ENCODE results near the gene SORBS2. TPM values are rescaled to one million over a fixed set of nuclear protein-coding genes. Genes with fewer than 3 reads are reported as not detected.

Gene SORBS2
- total RNA-seq, 2 experiments from 2014 or later: not detected

GRCh38 chr4:185693548-185694215 is 118.3 kb downstream of the SORBS2 start:
- no peaks in the 10 kb centered on the region for H3K27me3 ChIP-seq (ENCODE audit: control insufficient read depth in 1 of 2, insufficient read depth in 2 of 2, low read length in 2 of 2)
- Mint-ChIP-seq H3K36me3 (ENCODE audit: low read depth) (no peaks in the 10 kb centered on the region), H3K4me1 (ENCODE audit: low read depth) (no peaks in the 10 kb centered on the region), H3K27me3 (peaks cover 21% of the 10 kb centered on the region), H3K27ac (no peak overlapping the region), H3K9me3 (no peaks in the 10 kb centered on the region), H3K4me3 (no peak overlapping the region)
- H3K4me3 ChIP-seq (ENCODE audit: low read length): no peak overlapping the region
- TF ChIP-seq CTCF (IDR thresholded peaks at IDR 0.05): no peak
- ChIA-PET CTCF (no interaction called here), POLR2A (no interaction called here)
- H3K9me3 ChIP-seq (ENCODE audit: control insufficient read depth in 1 of 2, insufficient read depth in 1 of 2, low read length in 2 of 2): no peaks in the 10 kb centered on the region
- no peaks in the 10 kb centered on the region for H3K4me1 ChIP-seq (ENCODE audit: insufficient read depth, low read length)
- intact Hi-C loops (cut with DNase I, micrococcal nuclease): no loop called here
- no peak overlapping the region for H3K27ac ChIP-seq (ENCODE audit: low read depth in 1 of 2, low read length in 2 of 2)
- ATAC-seq (ENCODE audit: poor library complexity) (no peak), DNase-seq (no peak)
- H3K36me3 ChIP-seq (ENCODE audit: insufficient read depth, low read length): no peaks in the 10 kb centered on the region

GRCh38 chr4:185689407-185689806 is 122.6 kb downstream of the SORBS2 start:
- Histone ChIP-seq H3K9me3 (ENCODE audit: control insufficient read depth in 1 of 2, insufficient read depth in 1 of 2, low read length in 2 of 2) (no peaks in the 10 kb centered on the region), H3K36me3 (ENCODE audit: insufficient read depth, low read length) (no peaks in the 10 kb centered on the region), H3K27ac (ENCODE audit: low read depth in 1 of 2, low read length in 2 of 2) (no peak overlapping the region), H3K27me3 (ENCODE audit: control insufficient read depth in 1 of 2, insufficient read depth in 2 of 2, low read length in 2 of 2) (no peaks in the 10 kb centered on the region), H3K4me3 (ENCODE audit: low read length) (no peak overlapping the region), H3K4me1 (ENCODE audit: insufficient read depth, low read length) (no peaks in the 10 kb centered on the region)
- no peak overlapping the region for H3K4me3 Mint-ChIP-seq
- DNase-seq (no peak), ATAC-seq (ENCODE audit: poor library complexity) (no peak)
- POLR2A ChIA-PET: no interaction called here
- H3K36me3 Mint-ChIP-seq (ENCODE audit: low read depth): no peaks in the 10 kb centered on the region
- CTCF ChIA-PET: no interaction called here
- no peaks in the 10 kb centered on the region for H3K4me1 Mint-ChIP-seq (ENCODE audit: low read depth)
- intact Hi-C loops (cut with DNase I, micrococcal nuclease): no loop called here
- TF ChIP-seq CTCF (IDR thresholded peaks at IDR 0.05): no peak
- H3K27ac Mint-ChIP-seq: no peak overlapping the region
- peaks cover 21% of the 10 kb centered on the region for H3K27me3 Mint-ChIP-seq
- H3K9me3 Mint-ChIP-seq: no peaks in the 10 kb centered on the region

GRCh38 chr4:185685804-185686203 is 126.2 kb downstream of the SORBS2 start:
- Histone ChIP-seq H3K27ac (ENCODE audit: low read depth in 1 of 2, low read length in 2 of 2) (no peak overlapping the region), H3K27me3 (ENCODE audit: control insufficient read depth in 1 of 2, insufficient read depth in 2 of 2, low read length in 2 of 2) (no peaks in the 10 kb centered on the region), H3K9me3 (ENCODE audit: control insufficient read depth in 1 of 2, insufficient read depth in 1 of 2, low read length in 2 of 2) (no peaks in the 10 kb centered on the region), H3K4me1 (ENCODE audit: insufficient read depth, low read length) (no peaks in the 10 kb centered on the region), H3K4me3 (ENCODE audit: low read length) (no peak overlapping the region), H3K36me3 (ENCODE audit: insufficient read depth, low read length) (no peaks in the 10 kb centered on the region)
- no peak overlapping the region for H3K27ac Mint-ChIP-seq
- H3K36me3 Mint-ChIP-seq (ENCODE audit: low read depth): no peaks in the 10 kb centered on the region
- ATAC-seq (ENCODE audit: poor library complexity) (no peak), DNase-seq (no peak)
- POLR2A ChIA-PET: no interaction called here
- H3K27me3 Mint-ChIP-seq: peaks cover 13% of the 10 kb centered on the region
- TF ChIP-seq CTCF (IDR thresholded peaks at IDR 0.05): no peak
- CTCF ChIA-PET: no interaction called here
- no peaks in the 10 kb centered on the region for H3K9me3 Mint-ChIP-seq
- intact Hi-C loops (cut with DNase I, micrococcal nuclease): no loop called here
- H3K4me3 Mint-ChIP-seq: no peak overlapping the region
- no peaks in the 10 kb centered on the region for H3K4me1 Mint-ChIP-seq (ENCODE audit: low read depth)
